HG03097 (cell line): ENCODE results near the gene SRSF3.

Experiments
- ATAC-seq: cut with Tn5 transposase; IDR thresholded peaks from one replicate; pipeline ENCODE4 v1.9.1; 2021; ENCODE audit not compliant: unreplicated experiment, low FRiP score

The SRSF3 gene

GRCh38 chr6:36618366-36619355 lies 24.5 kb downstream of the SRSF3 start:
- no peak for ATAC-seq

- ATAC-seq, result no peak
These were observed 27.3 kb downstream of the SRSF3 start for GRCh38 chr6:36621371-36621855.

- ATAC-seq, result no peak
These were observed 28.9 kb downstream of the SRSF3 start for GRCh38 chr6:36622901-36623546.

- ATAC-seq, result peak; percentile 64
These were observed 29.6 kb downstream of the SRSF3 start for GRCh38 chr6:36623547-36624459.

GRCh38 chr6:36624461-36625157 lies 30.4 kb downstream of the SRSF3 start:
- no peak for ATAC-seq

GRCh38 chr6:36625158-36625919 lies 31.2 kb downstream of the SRSF3 start:
- ATAC-seq, result no peak

- no peak for ATAC-seq
These were observed 32.5 kb downstream of the SRSF3 start for GRCh38 chr6:36626636-36627035.

GRCh38 chr6:36627141-36627540 lies 33.0 kb downstream of the SRSF3 start:
- no peak for ATAC-seq

GRCh38 chr6:36627801-36628246 lies 33.7 kb downstream of the SRSF3 start:
- no peak for ATAC-seq

- ATAC-seq, result no peak
These were observed 35.6 kb downstream of the SRSF3 start for GRCh38 chr6:36629784-36630183.

GRCh38 chr6:36631326-36632011 lies 37.3 kb downstream of the SRSF3 start:
- ATAC-seq, result no peak

GRCh38 chr6:36633370-36633769 lies 39.2 kb downstream of the SRSF3 start:
- no peak for ATAC-seq

GRCh38 chr6:36633915-36634314 lies 39.8 kb downstream of the SRSF3 start:
- ATAC-seq, result no peak

GRCh38 chr6:36634317-36635108 lies 40.4 kb downstream of the SRSF3 start:
- ATAC-seq, result no peak

- no peak for ATAC-seq
These were observed 42.1 kb downstream of the SRSF3 start for GRCh38 chr6:36636283-36636682.

GRCh38 chr6:36636687-36637418 lies 42.7 kb downstream of the SRSF3 start:
- no peak for ATAC-seq

- ATAC-seq, result no peak
These were observed 44.4 kb downstream of the SRSF3 start for GRCh38 chr6:36638579-36638978.
